OCI-LY3 (cell line): ENCODE data around the gene ANKRD18B.

Source experiments
- CTCF ChIP-seq: fragments of 200-600, 300-600 bp; sonication (generic); IDR thresholded peaks from 2 replicates; pipeline ENCODE4 v1.5.1; 2014; ENCODE audit warnings: antibody characterized with exemption, low read length, low read depth
- EZH2phosphoT487 ChIP-seq: fragments of 200-600 bp; shearing (Covaris generic); IDR thresholded peaks from 2 replicates; pipeline ENCODE4 v1.6.1; 2018; ENCODE audit warnings: antibody characterized with exemption, mixed run types, low read depth

GRCh38 chr9:33620738-33621439 lies 96.8 kb downstream of the ANKRD18B start:
- TF ChIP-seq CTCF (no peak), EZH2phosphoT487 (no peak)
